Endothelial cell of umbilical vein (primary cell): ENCODE measurements around the gene RAB40C.

ENCODE experiments used
- POLR2A ChIP-seq: IDR thresholded peaks from 2 replicates; pipeline ENCODE4 v1.6.1; 2012; ENCODE audit warnings: low read depth, mild to moderate bottlenecking, control low read depth, low read length
- TF ChIP-seq, protein P1 (sequence below), 2 donors: IDR thresholded peaks; 1 replicate in 1 of 2; 2 replicates in 1 of 2; pipeline ENCODE4 v1.5.1; 2011; ENCODE audit warnings: low read length in 2 of 2, mild to moderate bottlenecking in 2 of 2, moderate library complexity in 2 of 2, control low read depth in 1 of 2, inconsistent platforms in 1 of 2, low read depth in 1 of 2; ENCODE audit not compliant: insufficient read depth in 1 of 2; ENCODE audit errors: extremely low read depth in 1 of 2

DNA sequence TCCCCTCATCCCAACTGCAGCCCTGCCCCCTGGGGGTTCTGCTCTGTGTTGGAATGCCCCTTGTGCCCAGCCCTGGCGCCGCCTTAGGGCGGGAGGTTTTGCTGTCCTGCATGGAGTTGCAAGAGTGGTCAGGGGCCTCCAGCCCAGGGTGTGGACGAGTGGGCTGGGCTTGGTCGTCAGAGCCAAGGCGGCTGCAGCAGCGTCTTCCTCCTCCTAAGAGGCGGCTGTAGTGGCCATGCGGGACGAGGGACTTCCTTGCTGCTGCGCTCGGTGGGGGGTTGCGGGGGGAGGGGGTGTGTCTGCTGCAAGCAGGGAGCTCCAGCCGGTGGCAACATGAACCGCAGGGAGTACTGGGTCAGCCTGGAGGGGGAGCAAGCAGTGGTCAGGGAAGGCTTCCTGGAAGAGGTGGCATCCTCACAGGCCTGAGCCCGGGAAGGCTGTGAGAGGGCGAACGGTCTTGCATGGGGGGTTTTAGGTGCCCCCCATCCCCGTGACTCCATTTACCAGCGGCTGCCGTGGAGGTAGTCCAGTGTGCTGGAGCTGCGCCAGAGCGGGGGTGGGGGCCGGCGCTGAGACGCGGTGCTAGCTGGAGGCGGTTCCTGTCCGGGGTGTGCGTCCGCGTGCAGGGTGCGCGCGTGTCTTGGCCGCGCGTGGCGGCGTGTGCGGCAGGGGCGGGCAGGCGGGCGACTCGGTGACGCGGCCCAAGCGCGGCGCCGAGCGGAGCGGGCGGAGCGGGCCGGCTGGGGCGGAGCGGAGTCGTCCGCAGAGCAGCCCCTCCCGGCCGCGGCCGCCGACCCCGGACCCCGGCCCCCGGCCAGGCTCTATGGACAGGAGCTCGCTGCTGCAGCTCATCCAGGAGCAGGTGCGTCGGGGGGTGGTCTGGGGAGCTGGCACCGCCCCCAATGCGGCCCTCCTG, 85.4 kb downstream of the RAB40C start, which contains the start of gene RHBDL1:
- TF ChIP-seq, protein P1, sequence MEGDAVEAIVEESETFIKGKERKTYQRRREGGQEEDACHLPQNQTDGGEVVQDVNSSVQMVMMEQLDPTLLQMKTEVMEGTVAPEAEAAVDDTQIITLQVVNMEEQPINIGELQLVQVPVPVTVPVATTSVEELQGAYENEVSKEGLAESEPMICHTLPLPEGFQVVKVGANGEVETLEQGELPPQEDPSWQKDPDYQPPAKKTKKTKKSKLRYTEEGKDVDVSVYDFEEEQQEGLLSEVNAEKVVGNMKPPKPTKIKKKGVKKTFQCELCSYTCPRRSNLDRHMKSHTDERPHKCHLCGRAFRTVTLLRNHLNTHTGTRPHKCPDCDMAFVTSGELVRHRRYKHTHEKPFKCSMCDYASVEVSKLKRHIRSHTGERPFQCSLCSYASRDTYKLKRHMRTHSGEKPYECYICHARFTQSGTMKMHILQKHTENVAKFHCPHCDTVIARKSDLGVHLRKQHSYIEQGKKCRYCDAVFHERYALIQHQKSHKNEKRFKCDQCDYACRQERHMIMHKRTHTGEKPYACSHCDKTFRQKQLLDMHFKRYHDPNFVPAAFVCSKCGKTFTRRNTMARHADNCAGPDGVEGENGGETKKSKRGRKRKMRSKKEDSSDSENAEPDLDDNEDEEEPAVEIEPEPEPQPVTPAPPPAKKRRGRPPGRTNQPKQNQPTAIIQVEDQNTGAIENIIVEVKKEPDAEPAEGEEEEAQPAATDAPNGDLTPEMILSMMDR (IDR thresholded peaks at IDR 0.05; ENCODE audit: extremely low read depth in 1 of 2, insufficient read depth in 1 of 2, low read depth in 1 of 2, low read length in 2 of 2) = no peak
- TF ChIP-seq POLR2A = no peak
